Inflammatory macrophage treated with lipopolysaccharide for 4 hours (primary cell): ENCODE data around the gene THBS2.

ENCODE experiments used
- DNase-seq: peaks from one replicate; pipeline ENCODE4 v3.0.0-alpha.2; 2020

THBS2 gene

DNA sequence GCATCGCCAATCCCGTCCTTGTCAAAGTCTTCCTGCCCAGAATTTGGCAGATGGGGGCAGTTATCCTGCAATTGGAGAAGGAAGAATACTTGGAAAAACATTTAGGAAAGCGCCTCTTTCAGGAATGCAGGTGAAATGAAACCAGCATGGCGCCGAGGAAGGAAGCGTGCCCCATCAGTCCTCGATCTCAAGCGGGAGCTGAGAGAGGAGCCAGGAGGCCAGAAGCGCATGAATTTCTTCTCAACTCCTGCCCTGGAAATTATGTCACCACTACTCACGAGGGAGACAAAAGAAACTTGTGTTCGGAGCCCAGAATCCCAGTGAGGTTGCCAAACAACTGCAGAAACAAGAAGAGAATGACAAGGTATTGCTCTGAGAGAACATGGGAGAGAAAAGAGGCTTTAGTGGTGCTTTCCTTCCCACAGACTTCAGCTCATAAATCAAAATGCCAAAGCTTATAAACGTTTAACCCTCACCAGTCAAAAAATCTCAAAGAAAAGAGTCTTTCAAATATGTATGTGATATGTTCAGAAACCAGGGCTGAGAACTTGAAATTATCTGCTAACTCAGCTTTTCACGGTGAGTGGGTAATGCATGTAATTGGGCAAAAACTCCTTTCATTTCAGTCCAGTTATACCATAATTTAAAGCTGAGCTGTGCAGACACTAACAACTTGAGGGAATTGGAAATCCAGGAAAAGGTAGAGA lies 23.9 kb downstream of the THBS2 start:
- no peak for DNase-seq

DNA sequence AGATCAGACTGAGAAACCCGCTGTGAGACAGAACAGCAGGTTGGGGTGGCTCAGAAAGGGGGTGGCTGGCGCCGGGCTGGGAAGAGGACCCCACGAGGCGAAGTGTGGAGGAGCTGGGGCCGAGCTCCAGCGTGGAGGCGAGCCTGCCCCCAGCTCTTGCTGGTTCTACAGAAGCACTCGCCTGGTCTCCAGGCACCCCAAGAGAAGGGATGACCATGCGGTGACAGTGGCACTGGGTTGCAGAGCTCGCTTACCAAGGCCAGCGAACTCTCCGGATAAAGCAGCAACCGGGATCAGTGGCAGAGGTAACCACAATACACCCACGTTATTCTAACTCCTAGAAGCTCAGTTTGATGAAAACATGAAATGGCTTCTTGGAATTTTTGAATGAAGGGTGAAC lies 26.5 kb downstream of the THBS2 start:
- DNase-seq: no peak

DNA sequence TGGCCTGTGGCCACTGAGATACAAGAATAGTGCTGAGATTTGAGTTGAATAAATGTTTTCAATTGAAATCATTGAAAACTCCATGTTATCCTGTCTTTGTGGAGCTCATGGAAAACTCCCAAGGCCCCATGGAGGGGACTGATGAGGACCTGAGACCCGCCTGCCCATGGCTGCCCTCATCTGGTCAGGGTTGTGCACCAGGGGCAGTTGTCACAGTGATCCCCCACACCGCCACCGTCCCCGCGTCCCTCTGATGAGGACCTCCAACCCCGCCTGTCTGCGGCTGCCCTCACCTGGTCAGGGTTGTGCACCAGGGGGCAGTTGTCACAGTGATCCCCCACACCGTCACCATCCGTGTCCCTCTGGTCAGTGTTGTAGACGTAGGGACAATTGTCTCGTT lies 27.8 kb downstream of the THBS2 start:
- no peak for DNase-seq

GRCh38 chr6:169225131-169225576 lies 28.5 kb downstream of the THBS2 start:
- no peak for DNase-seq

- DNase-seq: no peak
These were observed 28.9 kb downstream of the THBS2 start for GRCh38 chr6:169224716-169225115.

GRCh38 chr6:169224185-169224695 lies 29.4 kb downstream of the THBS2 start:
- no peak for DNase-seq

- no peak for DNase-seq
These were observed 30.6 kb downstream of the THBS2 start for GRCh38 chr6:169223006-169223405.

- no peak for DNase-seq
These were observed 31.5 kb downstream of the THBS2 start for GRCh38 chr6:169222126-169222525.

DNA sequence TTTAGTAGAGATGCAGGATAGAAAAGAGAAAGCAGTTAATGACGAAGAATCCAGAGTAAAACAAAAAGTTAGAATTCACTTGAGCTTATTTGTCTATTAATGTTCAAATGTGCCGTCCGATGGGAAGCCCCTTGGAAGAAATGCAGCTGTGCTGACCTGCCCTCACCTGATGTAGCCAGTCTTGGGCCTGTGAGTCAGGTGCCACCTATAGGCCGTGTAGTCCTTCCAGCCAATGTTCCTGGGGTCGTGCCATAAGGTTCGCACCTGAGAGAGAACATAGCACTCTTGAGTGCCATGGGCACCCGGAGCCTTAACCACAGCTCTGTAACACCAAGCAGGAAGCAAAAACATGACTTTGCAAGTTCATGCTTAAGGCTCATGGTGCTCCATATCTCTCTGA lies 32.4 kb downstream of the THBS2 start:
- no peak for DNase-seq

GRCh38 chr6:169220068-169220964 lies 33.3 kb downstream of the THBS2 start:
- DNase-seq: no peak

DNA sequence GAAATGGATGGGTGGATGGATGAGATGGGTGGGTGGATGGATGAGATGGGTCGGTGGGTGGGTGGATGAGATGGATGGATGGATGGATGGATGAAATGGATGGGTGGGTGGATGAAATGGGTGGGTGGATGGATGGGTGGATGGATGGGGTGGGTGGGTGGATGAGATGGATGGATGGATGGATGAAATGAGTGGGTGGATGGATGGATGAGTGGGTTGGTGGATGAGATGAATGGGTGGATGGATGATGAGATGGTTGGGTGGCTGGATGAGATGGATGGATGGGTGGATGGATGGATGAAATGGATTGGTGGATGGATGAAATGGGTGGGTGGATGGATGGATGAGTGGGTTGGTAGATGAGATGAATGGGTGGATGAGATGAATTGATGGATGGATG lies 35.7 kb downstream of the THBS2 start:
- no peak for DNase-seq

DNA sequence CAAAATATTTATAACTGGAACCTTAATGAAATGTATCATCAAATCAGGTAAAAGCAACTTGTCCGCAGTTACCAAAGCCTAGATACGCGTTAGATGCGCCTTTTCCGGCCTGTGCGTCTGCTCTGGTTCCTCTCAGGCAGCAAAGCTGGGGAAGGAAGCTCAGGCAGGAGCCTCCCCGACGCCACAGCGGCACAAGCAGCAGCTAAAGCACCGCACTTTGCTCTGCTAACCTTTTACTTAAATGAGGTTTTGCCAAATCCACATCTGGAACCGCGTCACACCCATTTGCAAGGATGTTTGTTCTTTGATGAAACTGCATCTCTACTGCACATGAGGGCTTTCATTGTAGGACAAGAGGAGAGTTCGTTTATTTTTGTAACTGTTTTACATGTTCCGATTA lies 36.8 kb downstream of the THBS2 start:
- no peak for DNase-seq

GRCh38 chr6:169215201-169215681 lies 38.4 kb downstream of the THBS2 start:
- peak; percentile 11 for DNase-seq

GRCh38 chr6:169214789-169215188 lies 38.9 kb downstream of the THBS2 start:
- peak; percentile 92 for DNase-seq

- DNase-seq: no peak
These were observed 39.7 kb downstream of the THBS2 start for GRCh38 chr6:169213814-169214520.

GRCh38 chr6:169212897-169213813 lies 40.5 kb downstream of the THBS2 start:
- DNase-seq: peak; percentile 95

DNA sequence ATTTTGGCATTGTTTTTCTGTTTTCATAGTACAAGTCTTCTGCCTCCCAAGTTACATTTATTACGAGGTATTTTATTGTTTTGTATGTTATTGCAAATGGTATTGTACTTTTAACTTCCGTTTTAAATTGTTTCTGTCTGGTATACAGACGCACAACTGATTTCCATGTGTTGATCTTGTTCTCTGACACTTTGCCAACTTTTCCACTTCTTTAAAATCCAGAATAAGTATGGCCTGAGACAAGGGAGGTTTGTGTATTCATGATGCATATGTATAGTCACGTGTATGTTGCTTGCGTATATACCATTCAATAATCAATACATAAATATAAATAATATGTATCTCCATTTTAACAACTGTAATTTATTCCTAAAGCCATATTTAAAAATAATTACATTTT lies 41.2 kb downstream of the THBS2 start:
- DNase-seq: peak; percentile 6

- DNase-seq: no peak
These were observed 41.8 kb downstream of the THBS2 start for GRCh38 chr6:169211881-169212280.

DNA sequence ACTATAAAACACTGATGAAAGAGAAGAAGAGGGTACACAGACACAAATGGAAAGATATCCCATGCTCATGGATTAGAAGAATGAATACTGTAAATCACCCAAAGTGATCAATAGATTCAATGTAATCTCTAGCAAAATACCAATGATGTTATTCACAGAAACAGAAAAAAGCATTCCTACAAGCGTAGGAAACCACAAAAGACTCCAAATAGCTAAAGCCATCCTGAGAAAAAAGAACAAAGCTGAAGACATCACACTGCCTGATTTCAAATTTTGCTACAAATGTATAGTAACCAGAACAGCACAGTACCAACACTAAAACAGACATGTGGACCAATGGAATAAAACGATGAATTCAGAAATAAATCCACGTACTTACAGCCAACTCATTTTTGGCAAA lies 43.0 kb downstream of the THBS2 start:
- no peak for DNase-seq

GRCh38 chr6:169208011-169208410 lies 45.6 kb downstream of the THBS2 start:
- DNase-seq: no peak

GRCh38 chr6:169207482-169207881 lies 46.2 kb downstream of the THBS2 start:
- DNase-seq: no peak
